ENCODE data around the gene ATP5PB.

Gene ATP5PB

DNA sequence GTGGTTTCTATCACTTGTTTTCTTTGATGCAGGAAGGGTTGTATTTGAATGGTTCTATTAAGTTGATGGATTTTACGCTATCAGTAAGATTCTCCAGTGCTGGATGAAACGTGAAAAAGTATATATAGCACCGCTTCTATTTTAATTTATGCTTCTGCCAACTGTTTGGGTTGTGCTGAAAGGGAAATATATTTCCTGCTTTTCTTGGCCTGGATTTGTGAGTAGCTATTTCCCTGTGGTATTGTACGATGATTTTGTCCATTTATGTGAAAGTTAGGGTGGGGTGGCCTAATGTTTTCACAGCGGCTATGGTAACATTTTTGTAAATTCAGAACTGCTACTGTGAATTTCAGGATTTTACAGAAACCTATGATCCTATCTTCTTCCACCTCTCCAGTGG lies 24.8 kb downstream of the ATP5PB start:
- H3K9ac ChIP-seq (ENCODE audit: low read depth, low read length) = no peak overlapping the region
- no peaks in the 10 kb centered on the region for H3K9me3 ChIP-seq (ENCODE audit: control insufficient read depth, insufficient read depth, low read length)
- H3K36me3 ChIP-seq (ENCODE audit: insufficient read depth, low read length) = no peaks in the 10 kb centered on the region; the same call in 1 of the 2 replicates
- no peaks in the 10 kb centered on the region for H3K4me1 ChIP-seq (ENCODE audit: insufficient read depth, low read length)

- no peaks in the 10 kb centered on the region for H3K9me3 ChIP-seq (ENCODE audit: control insufficient read depth, insufficient read depth, low read length)
- H3K9ac ChIP-seq (ENCODE audit: low read depth, low read length) = no peak overlapping the region
- no peaks in the 10 kb centered on the region for H3K4me1 ChIP-seq (ENCODE audit: insufficient read depth, low read length)
- H3K36me3 ChIP-seq (ENCODE audit: insufficient read depth, low read length) = no peaks in the 10 kb centered on the region; the same call in 1 of the 2 replicates
Measured at GRCh38 chr1:111474521-111474920, 25.3 kb downstream of the ATP5PB start.

GRCh38 chr1:111475701-111476100 lies 26.4 kb downstream of the ATP5PB start:
- Histone ChIP-seq H3K4me1 (ENCODE audit: insufficient read depth, low read length) (no peaks in the 10 kb centered on the region), H3K9me3 (ENCODE audit: control insufficient read depth, insufficient read depth, low read length) (no peaks in the 10 kb centered on the region), H3K9ac (ENCODE audit: low read depth, low read length) (no peak overlapping the region), H3K36me3 (ENCODE audit: insufficient read depth, low read length) (no peaks in the 10 kb centered on the region; the same call in 1 of the 2 replicates)

GRCh38 chr1:111476214-111476613 lies 26.9 kb downstream of the ATP5PB start:
- Histone ChIP-seq H3K9me3 (ENCODE audit: control insufficient read depth, insufficient read depth, low read length) (no peaks in the 10 kb centered on the region), H3K36me3 (ENCODE audit: insufficient read depth, low read length) (no peaks in the 10 kb centered on the region), H3K4me1 (ENCODE audit: insufficient read depth, low read length) (no peaks in the 10 kb centered on the region), H3K9ac (ENCODE audit: low read depth, low read length) (no peak overlapping the region)

GRCh38 chr1:111476761-111477309 lies 27.6 kb downstream of the ATP5PB start:
- no peak overlapping the region for H3K9ac ChIP-seq (ENCODE audit: low read depth, low read length)
- no peaks in the 10 kb centered on the region for H3K4me1 ChIP-seq (ENCODE audit: insufficient read depth, low read length)
- no peaks in the 10 kb centered on the region for H3K36me3 ChIP-seq (ENCODE audit: insufficient read depth, low read length)
- no peaks in the 10 kb centered on the region for H3K9me3 ChIP-seq (ENCODE audit: control insufficient read depth, insufficient read depth, low read length)

GRCh38 chr1:111480674-111481073 lies 31.4 kb downstream of the ATP5PB start:
- Histone ChIP-seq H3K4me1 (ENCODE audit: insufficient read depth, low read length) (no peaks in the 10 kb centered on the region), H3K9ac (ENCODE audit: low read depth, low read length) (no peak overlapping the region), H3K9me3 (ENCODE audit: control insufficient read depth, insufficient read depth, low read length) (no peaks in the 10 kb centered on the region), H3K36me3 (ENCODE audit: insufficient read depth, low read length) (no peaks in the 10 kb centered on the region)

DNA sequence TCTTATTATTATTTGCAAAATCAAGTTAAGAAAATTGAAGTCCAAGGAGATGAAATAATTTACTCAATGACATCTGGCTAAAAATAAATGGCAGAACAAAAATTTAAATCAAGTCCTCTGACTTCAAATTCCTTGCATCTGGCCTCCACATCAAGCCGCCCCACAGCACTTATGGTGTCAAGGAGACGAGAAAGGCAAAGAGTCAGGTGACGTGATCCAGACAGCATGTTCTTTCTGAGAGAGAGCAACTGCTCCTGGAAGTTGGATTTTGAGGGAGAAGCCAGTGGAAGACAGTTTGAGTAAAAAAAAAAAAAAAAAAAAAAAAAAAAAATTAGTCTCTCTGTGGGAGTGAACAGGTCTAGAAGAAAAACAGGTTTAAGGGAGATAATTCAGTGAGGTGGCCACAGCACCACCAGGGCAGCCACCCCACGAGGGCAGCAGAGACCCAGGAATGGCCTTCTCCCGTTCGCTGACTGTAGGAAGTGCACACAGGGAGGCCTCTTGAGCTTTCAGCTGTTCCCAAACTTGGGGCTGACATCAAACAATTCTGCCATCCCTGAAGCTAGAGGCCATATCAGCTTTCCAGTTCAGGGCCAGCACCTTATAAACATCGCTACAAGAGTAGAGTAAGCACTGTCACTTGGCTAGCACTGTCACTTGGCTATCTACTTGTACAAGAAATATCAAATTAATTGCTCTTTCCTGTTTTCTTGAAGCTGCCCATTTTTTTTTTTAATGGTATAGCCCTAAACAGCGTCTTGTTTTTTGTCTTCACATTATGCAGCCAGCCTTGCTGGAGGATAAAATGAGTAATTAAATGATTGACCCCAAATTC lies 32.3 kb downstream of the ATP5PB start:
- H3K9ac ChIP-seq (ENCODE audit: low read depth, low read length) = no peak overlapping the region
- no peaks in the 10 kb centered on the region for H3K9me3 ChIP-seq (ENCODE audit: control insufficient read depth, insufficient read depth, low read length)
- H3K36me3 ChIP-seq (ENCODE audit: insufficient read depth, low read length) = no peaks in the 10 kb centered on the region
- H3K4me1 ChIP-seq (ENCODE audit: insufficient read depth, low read length) = no peaks in the 10 kb centered on the region

DNA sequence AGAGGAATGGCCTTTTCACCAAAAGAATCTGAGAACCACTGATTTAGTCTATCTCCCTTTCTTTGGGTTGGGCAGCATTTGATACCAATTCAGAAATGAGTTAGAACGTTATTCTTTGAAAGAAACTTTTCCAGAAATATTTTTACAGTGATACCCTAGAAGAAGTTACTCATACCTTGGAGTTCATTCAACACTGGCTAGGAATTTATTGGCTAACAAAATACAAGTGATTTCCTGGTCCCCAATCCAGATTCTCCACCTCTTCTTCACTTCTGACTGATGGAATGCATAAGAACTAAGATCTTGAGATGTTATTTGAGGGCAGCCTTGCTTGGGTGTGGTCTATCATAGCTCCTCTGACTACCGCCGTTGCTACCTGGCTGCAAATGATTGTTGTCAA lies 33.9 kb downstream of the ATP5PB start:
- H3K36me3 ChIP-seq (ENCODE audit: insufficient read depth, low read length) = no peaks in the 10 kb centered on the region
- no peak overlapping the region for H3K9ac ChIP-seq (ENCODE audit: low read depth, low read length)
- H3K4me1 ChIP-seq (ENCODE audit: insufficient read depth, low read length) = no peaks in the 10 kb centered on the region
- H3K9me3 ChIP-seq (ENCODE audit: control insufficient read depth, insufficient read depth, low read length) = no peaks in the 10 kb centered on the region

DNA sequence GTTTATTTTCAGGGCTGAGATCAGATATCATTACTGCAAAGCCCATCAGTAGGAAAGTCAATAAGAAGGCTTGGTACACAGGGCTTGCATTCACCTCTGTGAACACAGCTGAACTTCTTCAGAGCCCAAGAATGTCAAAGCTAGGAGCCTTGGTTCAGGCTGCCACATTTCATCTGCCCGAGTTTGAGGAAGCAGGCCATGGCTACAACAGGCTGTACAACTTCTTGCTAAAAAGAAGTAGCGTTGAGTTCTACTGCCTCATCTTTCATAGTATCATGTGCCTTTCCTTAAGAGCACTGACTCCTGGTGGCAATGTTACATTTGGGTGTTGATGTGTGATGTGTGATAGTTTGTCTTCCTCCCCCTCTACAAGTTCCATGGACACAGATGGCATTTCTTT lies 34.6 kb downstream of the ATP5PB start:
- Histone ChIP-seq H3K4me1 (ENCODE audit: insufficient read depth, low read length) (no peaks in the 10 kb centered on the region), H3K9me3 (ENCODE audit: control insufficient read depth, insufficient read depth, low read length) (no peaks in the 10 kb centered on the region), H3K36me3 (ENCODE audit: insufficient read depth, low read length) (no peaks in the 10 kb centered on the region), H3K9ac (ENCODE audit: low read depth, low read length) (no peak overlapping the region)

DNA sequence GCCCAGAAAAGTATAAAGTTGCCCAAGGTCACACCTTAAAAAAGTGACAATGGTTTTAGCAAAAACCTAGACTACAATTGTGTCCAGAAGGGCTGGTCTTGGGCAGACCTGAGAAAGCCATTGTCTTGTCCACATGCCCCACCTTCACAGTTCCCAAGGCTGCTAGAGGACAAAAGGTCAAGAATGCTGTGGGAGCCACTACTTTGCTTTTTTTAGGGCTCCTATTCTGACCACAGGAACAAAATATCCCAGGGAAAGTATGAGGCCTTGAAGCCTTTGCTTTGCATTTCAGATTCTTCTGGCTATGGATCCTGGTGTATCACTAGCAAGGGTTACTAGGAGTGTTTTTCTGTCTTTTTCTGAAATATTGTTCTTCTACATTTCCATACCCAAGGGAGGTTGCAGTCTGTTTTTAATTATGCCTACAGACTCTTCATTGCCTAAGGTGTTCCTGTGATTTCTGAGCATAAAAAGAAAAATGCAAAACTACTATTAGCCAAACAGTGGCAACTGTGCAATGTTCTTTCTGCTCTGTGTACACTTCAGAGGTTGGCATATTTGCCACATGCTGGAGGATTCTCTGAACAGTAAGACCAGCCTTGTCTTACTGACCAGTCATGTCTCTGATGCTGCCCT lies 35.2 kb downstream of the ATP5PB start:
- Histone ChIP-seq H3K36me3 (ENCODE audit: insufficient read depth, low read length) (no peaks in the 10 kb centered on the region), H3K4me1 (ENCODE audit: insufficient read depth, low read length) (no peaks in the 10 kb centered on the region), H3K9me3 (ENCODE audit: control insufficient read depth, insufficient read depth, low read length) (no peaks in the 10 kb centered on the region), H3K9ac (ENCODE audit: low read depth, low read length) (no peak overlapping the region)

- Histone ChIP-seq H3K4me1 (ENCODE audit: insufficient read depth, low read length) (no peaks in the 10 kb centered on the region), H3K9ac (ENCODE audit: low read depth, low read length) (no peak overlapping the region), H3K9me3 (ENCODE audit: control insufficient read depth, insufficient read depth, low read length) (no peaks in the 10 kb centered on the region), H3K36me3 (ENCODE audit: insufficient read depth, low read length) (no peaks in the 10 kb centered on the region)
Measured at GRCh38 chr1:111486431-111486830, 37.2 kb downstream of the ATP5PB start.

DNA sequence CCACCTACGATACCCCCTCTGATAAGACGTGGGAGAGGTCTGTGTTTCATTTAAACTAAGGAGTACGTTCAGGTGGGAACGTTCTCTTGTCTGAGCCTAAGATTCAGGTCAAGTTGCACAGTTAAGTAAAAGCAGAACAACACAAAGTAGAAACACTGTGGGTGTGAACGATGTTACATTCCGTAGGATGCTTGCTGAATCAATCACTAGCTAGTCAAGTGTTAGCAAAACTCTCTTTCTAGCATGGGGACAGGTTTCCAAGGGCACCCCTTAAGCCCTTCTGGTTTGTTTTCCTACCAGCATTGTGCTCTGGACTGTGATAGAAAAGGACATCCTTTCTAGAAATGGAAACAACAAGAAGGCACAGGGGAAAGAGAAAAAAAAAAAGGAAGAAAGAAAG lies 37.9 kb downstream of the ATP5PB start:
- H3K36me3 ChIP-seq (ENCODE audit: insufficient read depth, low read length) = no peaks in the 10 kb centered on the region
- no peak overlapping the region for H3K9ac ChIP-seq (ENCODE audit: low read depth, low read length)
- H3K9me3 ChIP-seq (ENCODE audit: control insufficient read depth, insufficient read depth, low read length) = no peaks in the 10 kb centered on the region
- no peaks in the 10 kb centered on the region for H3K4me1 ChIP-seq (ENCODE audit: insufficient read depth, low read length)

GRCh38 chr1:111488669-111489068 lies 39.4 kb downstream of the ATP5PB start:
- no peaks in the 10 kb centered on the region for H3K36me3 ChIP-seq (ENCODE audit: insufficient read depth, low read length)
- no peaks in the 10 kb centered on the region for H3K9me3 ChIP-seq (ENCODE audit: control insufficient read depth, insufficient read depth, low read length)
- H3K4me1 ChIP-seq (ENCODE audit: insufficient read depth, low read length) = no peaks in the 10 kb centered on the region
- H3K9ac ChIP-seq (ENCODE audit: low read depth, low read length) = no peak overlapping the region

- H3K36me3 ChIP-seq (ENCODE audit: insufficient read depth, low read length) = no peaks in the 10 kb centered on the region
- H3K9me3 ChIP-seq (ENCODE audit: control insufficient read depth, insufficient read depth, low read length) = no peaks in the 10 kb centered on the region
- no peaks in the 10 kb centered on the region for H3K4me1 ChIP-seq (ENCODE audit: insufficient read depth, low read length)
- H3K9ac ChIP-seq (ENCODE audit: low read depth, low read length) = no peak overlapping the region
Measured at GRCh38 chr1:111489604-111490003, 40.3 kb downstream of the ATP5PB start.

GRCh38 chr1:111490220-111490619 lies 41.0 kb downstream of the ATP5PB start:
- Histone ChIP-seq H3K4me1 (ENCODE audit: insufficient read depth, low read length) (no peaks in the 10 kb centered on the region), H3K9me3 (ENCODE audit: control insufficient read depth, insufficient read depth, low read length) (no peaks in the 10 kb centered on the region), H3K36me3 (ENCODE audit: insufficient read depth, low read length) (no peaks in the 10 kb centered on the region), H3K9ac (ENCODE audit: low read depth, low read length) (no peak overlapping the region)

Measured in ES-I3 (cell line).